SJSA1 (cell line): ENCODE measurements around the gene ARL14. TPM values are rescaled to one million over a fixed set of nuclear protein-coding genes. Genes with fewer than 3 reads are reported as not detected.
"Not testable (repeated sequence)": the region's sequence is repeated elsewhere in the genome, so short reads cannot be mapped to it uniquely, and the experiment has no call there.

Source experiments
- DNase-seq, 2 experiments: peaks; one replicate each; pipeline ENCODE4 v3.0.0-alpha.2; 2015 to 2020; ENCODE audit warnings: low spot score in 2 of 2, low read depth in 1 of 2
- H3K27ac ChIP-seq: fragments of 250-450 bp; sonication (Bioruptor Pico); 2 replicates; pipeline ENCODE4 v1.5.1; 2020; ENCODE audit warnings: mild to moderate bottlenecking, moderate library complexity
- H3K27me3 ChIP-seq: fragments of 250-450 bp; sonication (Bioruptor Pico); replicated peaks from 2 replicates; pipeline ENCODE4 v1.5.1; 2020; ENCODE audit warnings: mild to moderate bottlenecking, moderate library complexity
- H3K36me3 ChIP-seq: fragments of 250-450 bp; sonication (Bioruptor Pico); 2 replicates; pipeline ENCODE4 v1.5.1; 2020; ENCODE audit warnings: mild to moderate bottlenecking
- H3K4me1 ChIP-seq: fragments of 250-450 bp; sonication (Bioruptor Pico); replicated peaks from 2 replicates; pipeline ENCODE4 v1.6.1; 2021; ENCODE audit warnings: mild to moderate bottlenecking
- H3K4me3 ChIP-seq: fragments of 250-450 bp; sonication (Bioruptor Pico); 2 replicates; pipeline ENCODE4 v1.5.1; 2020; ENCODE audit warnings: mild to moderate bottlenecking
- H3K9me3 ChIP-seq: fragments of 250-450 bp; sonication (Bioruptor Pico); replicated peaks from 2 replicates; pipeline ENCODE4 v1.5.1; 2020; ENCODE audit warnings: mild to moderate bottlenecking
- total RNA-seq: library from RNA; depleted of rRNA; stranded (reverse); fragments of >200 nt; shearing (Covaris generic); gene quantifications from 2 replicates; pipeline ENCODE4 v1.2.3, GENCODE V29; 2014

Gene ARL14
- total RNA-seq, 1 experiment from 2014 or later: not detected

DNA sequence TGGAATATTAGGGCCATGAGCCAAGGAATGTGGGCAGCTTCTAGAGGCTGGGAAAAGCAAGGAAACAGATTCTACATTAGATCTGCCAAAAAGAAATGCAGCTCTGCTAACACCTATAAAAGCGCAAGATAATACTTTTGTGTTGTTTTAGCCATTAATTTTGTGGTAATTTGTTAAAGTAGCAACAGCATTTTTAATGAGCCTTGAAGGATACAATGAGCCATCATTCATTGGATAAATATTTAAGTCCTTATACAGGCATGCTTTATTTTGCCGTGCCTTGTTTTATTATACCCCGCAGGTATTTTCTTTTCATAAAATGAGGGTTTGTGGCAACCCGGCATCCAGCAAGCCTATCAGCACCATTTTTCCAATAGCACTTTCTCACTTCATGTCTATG is 15.0 kb downstream of the ARL14 start:
- H3K27ac ChIP-seq: no peak overlapping the region

DNA sequence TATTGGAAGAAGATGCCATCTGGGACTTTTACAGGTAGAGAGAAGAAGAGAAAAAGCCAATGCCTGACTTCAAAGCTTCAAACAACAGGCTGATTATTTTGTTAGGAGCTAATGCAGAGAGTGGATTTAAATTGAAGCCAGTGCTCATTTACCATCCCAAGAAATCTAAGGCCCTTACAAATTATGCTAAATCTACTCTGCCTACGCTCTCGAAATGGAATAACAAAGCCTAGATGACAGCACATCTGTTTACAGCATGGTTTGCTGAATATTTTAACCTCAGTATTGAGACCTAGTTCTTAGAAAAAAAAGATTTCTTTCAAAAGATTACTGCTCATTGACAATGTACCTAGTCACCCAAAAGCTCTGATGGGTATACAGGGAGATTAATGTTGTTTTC is 16.2 kb downstream of the ARL14 start:
- DNase-seq: no peak
- no peak overlapping the region for H3K4me3 ChIP-seq
- H3K9me3 ChIP-seq: no peaks in the 10 kb centered on the region
- H3K27me3 ChIP-seq: no peaks in the 10 kb centered on the region
- no peaks in the 10 kb centered on the region for H3K36me3 ChIP-seq
- H3K4me1 ChIP-seq: peaks cover 24% of the 10 kb centered on the region
- H3K27ac ChIP-seq: no peak overlapping the region

More for the DNA sequence above, 15.0 kb downstream of the ARL14 start:
- Histone ChIP-seq H3K27me3 (no peaks in the 10 kb centered on the region), H3K4me3 (no peak overlapping the region), H3K36me3 (no peaks in the 10 kb centered on the region), H3K4me1 (peaks cover 14% of the 10 kb centered on the region), H3K9me3 (no peaks in the 10 kb centered on the region)
- DNase-seq: no peak

DNA sequence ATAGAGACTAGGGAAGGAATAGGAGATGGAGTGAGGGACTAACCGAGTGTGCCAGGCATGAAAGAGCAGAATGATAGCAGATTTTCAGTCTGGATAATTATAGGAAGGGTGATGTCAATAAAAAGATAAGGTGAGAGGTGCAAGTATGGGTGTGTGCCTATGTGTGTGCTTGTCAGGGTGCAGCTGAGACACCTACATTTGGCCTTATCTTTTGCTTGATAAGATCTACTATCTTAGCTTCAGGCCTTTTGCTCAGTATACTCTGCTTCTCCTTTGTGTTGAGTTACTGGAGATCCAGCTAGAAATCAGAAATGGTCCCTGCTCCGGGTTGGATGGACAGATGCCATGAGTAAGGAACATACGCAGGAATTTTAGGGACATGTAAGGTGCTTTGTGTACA is 17.4 kb downstream of the ARL14 start:
- Histone ChIP-seq H3K27ac (no peak overlapping the region), H3K4me1 (peaks cover 33% of the 10 kb centered on the region), H3K9me3 (no peaks in the 10 kb centered on the region), H3K4me3 (no peak overlapping the region), H3K27me3 (no peaks in the 10 kb centered on the region), H3K36me3 (no peaks in the 10 kb centered on the region)
- no peak for DNase-seq

DNA sequence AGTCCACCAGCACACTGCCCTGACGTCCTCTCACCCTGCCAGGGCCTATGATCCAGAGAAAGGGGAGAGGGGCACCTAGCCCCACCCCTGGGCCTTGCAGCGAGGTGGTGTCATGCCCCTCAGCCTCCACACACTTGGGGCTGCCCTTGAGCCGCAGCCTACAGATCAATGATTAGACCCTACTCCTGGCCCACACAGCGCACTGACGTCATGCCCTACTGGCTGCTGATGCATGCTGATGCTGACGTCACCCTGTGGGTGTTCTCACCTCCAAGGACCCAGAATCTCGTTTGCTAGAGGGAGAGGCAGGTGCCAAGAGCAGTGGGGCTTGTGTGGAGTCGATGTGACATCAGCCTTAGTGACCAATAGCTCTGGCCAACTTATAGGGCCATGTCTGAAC is 18.0 kb downstream of the ARL14 start:
- Histone ChIP-seq H3K27me3 (no peaks in the 10 kb centered on the region), H3K27ac (no peak overlapping the region), H3K4me1 (peaks cover 33% of the 10 kb centered on the region), H3K9me3 (no peaks in the 10 kb centered on the region), H3K4me3 (no peak overlapping the region), H3K36me3 (no peaks in the 10 kb centered on the region)
- DNase-seq: no peak

DNA sequence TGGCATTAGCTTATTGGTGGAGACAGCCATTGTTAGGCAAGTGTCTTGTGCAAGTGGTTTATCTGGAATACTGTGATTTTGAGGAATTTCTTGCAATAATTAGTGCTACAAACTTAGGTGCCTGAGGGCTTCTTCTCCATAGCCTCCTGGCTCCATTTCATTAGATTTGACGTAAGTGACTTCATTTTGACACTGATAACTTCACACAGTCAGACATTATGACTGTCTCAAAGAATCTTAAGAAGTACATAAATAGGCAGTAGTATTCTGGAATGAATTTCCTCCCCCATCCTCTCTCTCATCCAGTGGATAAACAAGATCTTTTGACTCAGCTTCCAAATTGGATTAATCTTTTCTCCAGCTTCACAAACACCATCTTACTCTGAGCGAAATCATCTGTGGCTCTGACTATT is 19.0 kb downstream of the ARL14 start:
- H3K9me3 ChIP-seq: no peaks in the 10 kb centered on the region
- no peak overlapping the region for H3K27ac ChIP-seq
- peak in 1 of 2 experiments; percentile 24 for DNase-seq
- no peak overlapping the region for H3K4me3 ChIP-seq
- H3K27me3 ChIP-seq: no peaks in the 10 kb centered on the region
- H3K36me3 ChIP-seq: no peaks in the 10 kb centered on the region
- H3K4me1 ChIP-seq: peaks cover 33% of the 10 kb centered on the region

DNA sequence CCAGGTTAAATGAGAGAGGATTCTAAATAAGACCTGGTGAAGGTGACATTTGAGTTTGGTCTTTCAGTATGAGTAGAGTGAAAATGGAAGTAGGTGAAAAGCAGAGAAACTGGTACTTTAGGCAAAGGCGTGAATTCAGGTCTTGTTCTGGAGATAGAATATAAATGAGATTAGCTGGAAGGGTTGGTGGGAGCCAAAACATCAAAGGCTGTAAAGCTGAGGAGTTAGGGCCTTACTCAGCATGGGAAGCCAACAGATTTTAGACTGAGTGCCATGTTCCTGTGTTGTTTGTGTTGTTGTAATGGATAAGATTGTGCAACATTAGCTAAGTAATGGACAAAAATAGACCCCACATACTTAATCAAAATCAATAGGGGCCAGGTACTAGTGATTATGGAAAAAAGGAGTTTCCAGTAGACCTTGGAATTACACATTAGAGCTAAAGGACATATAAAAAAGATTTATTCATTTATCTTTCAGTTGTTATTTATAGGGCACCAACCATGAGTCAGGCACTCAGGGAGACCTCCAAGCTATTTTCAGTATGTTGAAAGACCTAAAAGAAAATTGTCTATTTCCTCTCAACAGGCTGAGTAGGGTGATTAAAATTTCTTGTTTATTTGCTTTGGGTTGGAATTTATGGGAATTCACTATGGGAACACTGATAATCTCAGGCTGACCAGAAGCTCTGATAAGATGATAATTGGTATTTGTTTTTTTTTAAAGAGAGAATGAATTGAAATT is 20.8 kb downstream of the ARL14 start:
- DNase-seq: peak; percentile 50 to 79
- Histone ChIP-seq H3K27me3 (no peaks in the 10 kb centered on the region), H3K4me1 (peaks cover 33% of the 10 kb centered on the region), H3K4me3 (no peak overlapping the region), H3K27ac (peak overlapping the region; percentile 50), H3K9me3 (no peaks in the 10 kb centered on the region), H3K36me3 (no peaks in the 10 kb centered on the region)

DNA sequence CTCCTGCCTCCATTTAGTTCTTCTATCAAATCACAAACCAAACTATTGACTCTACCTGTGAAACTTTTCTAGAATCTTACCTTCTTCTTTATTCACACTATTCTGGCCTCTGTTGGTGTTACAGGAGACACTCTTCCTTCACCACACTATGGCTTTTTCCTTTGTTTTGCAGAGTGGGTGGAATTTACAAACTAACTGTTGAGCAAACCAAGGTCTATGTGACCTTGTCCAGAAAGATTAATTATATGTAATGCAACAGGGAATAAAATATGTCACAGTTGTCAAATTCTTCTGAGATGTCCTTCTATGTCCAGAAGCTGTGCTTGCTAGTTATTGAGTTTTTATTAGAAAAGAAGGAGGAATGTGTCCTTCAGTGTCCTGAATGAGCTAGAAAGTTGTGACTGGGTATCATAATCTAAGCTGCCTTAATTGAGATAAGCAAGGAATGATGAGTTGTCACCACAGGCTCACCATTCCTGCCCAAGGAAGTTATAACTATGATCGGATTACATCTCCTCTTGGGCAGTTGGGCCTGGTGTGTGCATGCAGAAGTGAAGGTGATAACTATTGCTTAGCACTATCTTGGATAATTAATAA is 21.7 kb downstream of the ARL14 start:
- DNase-seq: no peak
- no peaks in the 10 kb centered on the region for H3K27me3 ChIP-seq
- no peak overlapping the region for H3K4me3 ChIP-seq
- peak overlapping the region; percentile 50; the same call in 1 of the 2 replicates for H3K27ac ChIP-seq
- no peaks in the 10 kb centered on the region for H3K9me3 ChIP-seq
- peaks cover 35% of the 10 kb centered on the region for H3K4me1 ChIP-seq
- no peaks in the 10 kb centered on the region for H3K36me3 ChIP-seq

DNA sequence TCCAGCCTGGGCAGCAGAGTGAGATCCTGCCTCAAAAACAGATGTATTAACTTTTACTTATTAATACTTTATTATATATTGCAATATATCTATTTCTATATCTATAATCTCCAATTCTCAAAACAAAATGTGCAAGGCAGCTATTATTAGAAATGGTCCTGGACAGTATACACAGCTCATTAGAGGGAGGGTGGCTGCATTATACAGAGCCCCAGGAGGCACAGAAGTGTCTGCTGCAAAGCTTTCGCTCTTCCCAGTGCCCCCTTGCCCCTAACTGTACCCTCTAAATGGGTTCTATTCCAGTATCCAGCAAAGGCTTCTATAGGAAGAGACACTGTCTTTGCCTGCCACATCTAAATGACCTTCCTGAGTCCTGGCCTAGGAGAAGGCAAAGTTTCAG is 24.5 kb downstream of the ARL14 start:
- H3K36me3 ChIP-seq: no peaks in the 10 kb centered on the region
- H3K4me1 ChIP-seq: peaks cover 32% of the 10 kb centered on the region
- H3K9me3 ChIP-seq: no peaks in the 10 kb centered on the region
- H3K27ac ChIP-seq: no peak overlapping the region
- DNase-seq: no peak
- no peak overlapping the region for H3K4me3 ChIP-seq
- no peaks in the 10 kb centered on the region for H3K27me3 ChIP-seq

DNA sequence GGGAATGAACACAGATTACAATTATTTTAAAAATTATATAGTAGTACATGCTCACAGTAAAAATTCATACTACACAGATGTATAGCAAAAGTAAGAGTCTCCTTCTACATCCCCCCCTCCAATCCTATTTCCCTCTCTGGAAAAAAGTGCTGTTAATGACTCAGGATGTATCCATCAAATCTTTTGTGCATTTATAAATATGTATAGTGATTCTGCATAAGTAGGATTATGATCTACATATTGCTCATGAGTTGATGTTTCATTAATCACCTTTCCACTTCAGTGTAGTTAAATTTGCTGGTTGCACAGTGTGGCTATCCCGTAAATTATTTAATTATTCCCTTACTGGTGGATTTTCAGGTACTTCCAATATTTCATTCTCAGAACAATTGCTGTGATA is 25.3 kb downstream of the ARL14 start:
- peaks cover 27% of the 10 kb centered on the region for H3K4me1 ChIP-seq
- H3K4me3 ChIP-seq: no peak overlapping the region
- peaks cover 1% of the 10 kb centered on the region; the same call in 1 of the 2 replicates for H3K27me3 ChIP-seq
- H3K9me3 ChIP-seq: no peaks in the 10 kb centered on the region
- no peak overlapping the region for H3K27ac ChIP-seq
- H3K36me3 ChIP-seq: no peaks in the 10 kb centered on the region
- DNase-seq: no peak

DNA sequence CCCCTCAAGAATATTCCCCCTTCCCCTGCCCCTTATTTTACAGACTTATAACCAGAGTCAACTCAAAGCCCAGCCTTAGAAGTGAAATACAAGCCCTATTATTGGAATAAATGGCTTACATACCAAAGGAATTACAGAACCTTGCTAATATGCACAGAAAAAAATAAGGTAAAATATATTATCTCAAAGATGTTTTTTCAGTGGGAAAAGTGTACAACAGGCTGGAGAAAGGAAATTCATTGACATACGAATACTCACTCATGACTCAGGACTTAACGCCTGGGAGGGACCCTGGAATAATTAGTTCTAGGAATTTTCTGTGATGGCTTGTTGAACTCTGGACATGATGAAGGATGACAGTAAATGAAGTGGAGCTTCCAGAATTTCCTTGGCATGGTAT is 27.0 kb downstream of the ARL14 start:
- DNase-seq: no peak
- no peak overlapping the region for H3K27ac ChIP-seq

DNA sequence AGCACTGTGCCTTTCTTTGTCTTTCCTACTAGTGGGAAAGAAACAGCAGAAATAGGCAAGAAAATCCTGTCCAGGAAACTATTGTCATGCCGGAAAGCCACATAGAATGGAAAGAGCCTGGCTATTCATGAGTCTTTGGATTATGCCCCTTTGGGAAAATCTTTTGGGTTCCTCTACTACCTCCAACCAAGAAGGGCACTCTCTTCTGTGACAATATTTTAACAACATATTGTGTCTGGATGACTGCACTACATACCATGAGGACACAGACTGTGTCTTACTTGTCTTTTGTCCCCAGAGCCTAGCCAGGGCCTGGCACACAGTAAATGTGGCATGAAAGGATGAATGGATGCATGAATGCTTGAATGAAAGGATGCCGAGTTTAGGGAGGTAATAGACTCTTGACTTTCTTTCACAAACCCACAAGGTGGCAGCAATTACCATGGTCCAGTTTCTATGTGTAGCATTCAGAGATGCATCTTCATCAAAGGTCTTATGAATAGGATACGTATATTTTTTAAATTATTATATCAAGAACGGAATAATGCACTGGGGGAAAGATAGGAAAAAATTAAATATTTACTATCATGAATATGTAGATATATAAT is 30.3 kb downstream of the ARL14 start:
- Histone ChIP-seq H3K36me3 (no peaks in the 10 kb centered on the region), H3K9me3 (no peaks in the 10 kb centered on the region), H3K4me3 (no peak overlapping the region), H3K4me1 (0 out of 2 replicates have a peak, but pooled peaks cover 9% of the 10 kb centered on the region), H3K27me3 (peaks cover 28% of the 10 kb centered on the region), H3K27ac (no peak overlapping the region)
- DNase-seq: no peak

More for the DNA sequence above, 27.0 kb downstream of the ARL14 start:
- H3K4me1 ChIP-seq: peaks cover 10% of the 10 kb centered on the region
- no peaks in the 10 kb centered on the region for H3K36me3 ChIP-seq
- H3K27me3 ChIP-seq: peaks cover 18% of the 10 kb centered on the region
- H3K9me3 ChIP-seq: no peaks in the 10 kb centered on the region
- H3K4me3 ChIP-seq: no peak overlapping the region

DNA sequence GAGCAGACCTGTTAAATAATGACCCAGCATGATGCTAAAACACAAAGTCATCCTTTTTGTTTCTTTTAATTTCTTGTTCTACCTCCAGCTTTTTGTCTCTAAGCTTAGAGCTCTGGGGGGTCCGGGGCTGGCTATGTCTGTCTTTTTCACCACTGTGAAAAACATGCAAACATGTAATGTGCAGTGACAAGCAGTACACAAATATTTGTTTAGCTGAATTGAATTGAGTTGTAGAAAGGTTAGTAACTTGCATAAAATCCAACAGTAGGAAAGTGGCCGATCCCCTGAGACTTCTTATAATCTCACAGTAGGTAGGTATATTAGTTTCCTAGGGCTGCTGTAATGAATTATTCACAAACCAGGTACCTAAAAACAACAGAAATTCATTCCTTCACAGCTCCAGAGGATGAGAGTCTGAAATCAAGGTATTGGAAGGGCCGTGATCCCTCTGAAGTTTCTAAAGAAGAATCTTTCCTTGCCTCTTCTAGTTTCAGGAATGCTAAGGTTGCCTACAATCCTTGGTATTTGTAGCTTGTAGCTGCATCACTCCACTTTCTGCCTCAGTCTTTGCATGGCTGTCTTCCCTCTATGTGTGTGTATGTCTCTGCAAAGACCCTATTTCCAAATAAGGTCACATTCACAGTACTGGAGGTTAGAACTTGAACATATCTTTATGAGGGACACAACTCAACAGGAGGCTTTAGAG is 32.7 kb downstream of the ARL14 start:
- no peak overlapping the region for H3K27ac ChIP-seq
- H3K4me3 ChIP-seq: no peak overlapping the region
- no peaks in the 10 kb centered on the region for H3K4me1 ChIP-seq
- no peaks in the 10 kb centered on the region for H3K36me3 ChIP-seq
- no peaks in the 10 kb centered on the region for H3K9me3 ChIP-seq
- DNase-seq: no peak
- peaks cover 28% of the 10 kb centered on the region for H3K27me3 ChIP-seq

DNA sequence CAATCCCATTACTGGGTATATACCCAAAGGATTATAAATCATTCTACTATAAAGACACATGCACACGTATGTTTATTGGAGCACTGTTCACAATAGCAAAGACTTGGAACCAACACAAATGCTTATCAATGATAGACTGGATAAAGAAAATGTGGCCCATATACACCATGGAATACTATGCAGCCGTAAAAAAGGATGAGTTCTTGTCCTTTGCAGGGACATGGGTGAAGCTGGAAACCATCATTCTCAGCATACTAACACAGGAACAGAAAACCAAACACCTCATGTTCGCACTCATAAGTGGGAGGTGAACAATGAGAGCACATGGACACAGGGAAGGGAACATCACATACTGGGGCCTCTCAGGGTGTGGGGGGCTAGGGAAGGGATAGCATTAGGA is 36.2 kb downstream of the ARL14 start:
- not testable (repeated sequence) for H3K36me3 ChIP-seq, H3K27ac ChIP-seq, DNase-seq, H3K9me3 ChIP-seq, H3K4me3 ChIP-seq, H3K4me1 ChIP-seq
- peaks cover 18% of the 10 kb centered on the region for H3K27me3 ChIP-seq

DNA sequence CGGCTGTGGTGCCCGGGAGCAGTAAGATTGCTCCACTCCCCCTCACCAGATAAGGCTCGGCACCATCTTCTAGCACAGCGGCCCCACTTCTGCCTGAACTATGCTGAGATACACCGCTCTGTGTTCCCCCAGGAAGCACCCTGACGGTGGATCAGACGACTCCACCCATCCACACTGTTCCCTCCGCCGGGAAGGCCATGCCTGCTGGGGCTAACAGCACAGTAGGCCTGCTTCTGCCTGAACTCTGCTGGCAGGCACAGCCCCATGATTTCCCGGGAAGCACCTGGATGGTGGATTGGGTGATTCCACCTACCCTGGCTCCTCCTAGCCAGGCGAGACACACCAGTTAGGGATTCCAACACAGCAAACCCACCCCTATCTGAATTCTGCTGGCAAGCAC is 42.8 kb downstream of the ARL14 start:
- Histone ChIP-seq H3K9me3 (no peaks in the 10 kb centered on the region), H3K36me3 (no peaks in the 10 kb centered on the region), H3K27ac (no peak overlapping the region), H3K4me1 (no peaks in the 10 kb centered on the region), H3K4me3 (no peak overlapping the region), H3K27me3 (no peaks in the 10 kb centered on the region; the same call in 1 of the 2 replicates)
- no peak for DNase-seq
